Measurements from ENCODE around the gene SPTBN5.

Gene SPTBN5

DNA sequence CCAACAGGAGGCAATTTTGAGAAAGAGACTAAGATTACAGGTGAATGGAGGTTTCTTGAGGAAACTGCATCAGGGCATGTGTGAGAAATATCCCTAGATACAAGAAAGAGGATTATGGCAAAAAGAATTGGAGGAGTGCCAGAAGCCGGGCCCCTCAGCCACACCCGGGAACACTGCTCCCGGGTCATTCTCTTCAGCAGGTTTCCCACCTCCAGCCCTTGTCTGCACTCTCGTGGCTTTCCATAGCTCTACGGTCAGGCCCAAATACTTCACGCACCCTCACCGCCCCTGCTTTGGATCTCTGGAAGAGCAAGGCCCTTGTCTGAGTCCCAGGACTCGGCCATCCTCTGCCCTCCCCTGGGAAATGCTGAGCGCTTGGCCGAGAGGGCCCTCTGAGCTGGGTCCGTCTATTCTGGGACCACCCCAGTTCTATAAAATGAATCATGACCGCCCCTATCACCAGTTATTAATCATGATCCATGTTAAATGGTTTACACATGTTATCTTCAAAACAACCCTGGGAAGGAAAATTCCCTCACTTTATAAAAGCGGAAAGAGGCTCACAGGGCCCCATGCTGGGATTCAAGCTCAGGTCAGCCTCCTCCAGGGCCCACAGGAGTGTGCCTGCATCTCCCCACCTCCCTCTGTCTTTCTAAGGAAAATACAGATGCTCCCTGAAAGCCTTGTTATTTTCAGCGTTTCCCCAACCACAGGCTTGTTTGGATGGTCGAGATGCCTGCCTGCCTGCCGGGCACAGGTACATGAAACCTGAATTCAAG, 38.8 kb upstream of the SPTBN5 start:
- H3K9me3 ChIP-seq (ENCODE audit: control insufficient read depth, insufficient read depth, low read length) = no peaks in the 10 kb centered on the region
- H3K4me3 ChIP-seq (ENCODE audit: low read length) = no peak overlapping the region
- no peaks in the 10 kb centered on the region for H3K9me2 ChIP-seq (replicated peaks; ENCODE audit: control insufficient read depth, low read length)
- no peak overlapping the region for H3K4me2 ChIP-seq (ENCODE audit: low read length)
- peaks cover 11% of the 10 kb centered on the region; the same call in 1 of the 2 replicates for H3F3A ChIP-seq (ENCODE audit: control insufficient read depth, insufficient read depth)
- H3K79me2 ChIP-seq (ENCODE audit: control insufficient read depth, low read length) = no peaks in the 10 kb centered on the region
- H3K27me3 ChIP-seq (ENCODE audit: control insufficient read depth, low read length) = no peaks in the 10 kb centered on the region
- H3K36me3 ChIP-seq (ENCODE audit: control insufficient read depth, low read length) = no peaks in the 10 kb centered on the region
- peaks cover 51% of the 10 kb centered on the region for H3K4me1 ChIP-seq (ENCODE audit: control insufficient read depth, low read length)
- H4K20me1 ChIP-seq (ENCODE audit: control insufficient read depth, insufficient read depth, low read depth, low read length) = no peaks in the 10 kb centered on the region
- TF ChIP-seq, protein P1, sequence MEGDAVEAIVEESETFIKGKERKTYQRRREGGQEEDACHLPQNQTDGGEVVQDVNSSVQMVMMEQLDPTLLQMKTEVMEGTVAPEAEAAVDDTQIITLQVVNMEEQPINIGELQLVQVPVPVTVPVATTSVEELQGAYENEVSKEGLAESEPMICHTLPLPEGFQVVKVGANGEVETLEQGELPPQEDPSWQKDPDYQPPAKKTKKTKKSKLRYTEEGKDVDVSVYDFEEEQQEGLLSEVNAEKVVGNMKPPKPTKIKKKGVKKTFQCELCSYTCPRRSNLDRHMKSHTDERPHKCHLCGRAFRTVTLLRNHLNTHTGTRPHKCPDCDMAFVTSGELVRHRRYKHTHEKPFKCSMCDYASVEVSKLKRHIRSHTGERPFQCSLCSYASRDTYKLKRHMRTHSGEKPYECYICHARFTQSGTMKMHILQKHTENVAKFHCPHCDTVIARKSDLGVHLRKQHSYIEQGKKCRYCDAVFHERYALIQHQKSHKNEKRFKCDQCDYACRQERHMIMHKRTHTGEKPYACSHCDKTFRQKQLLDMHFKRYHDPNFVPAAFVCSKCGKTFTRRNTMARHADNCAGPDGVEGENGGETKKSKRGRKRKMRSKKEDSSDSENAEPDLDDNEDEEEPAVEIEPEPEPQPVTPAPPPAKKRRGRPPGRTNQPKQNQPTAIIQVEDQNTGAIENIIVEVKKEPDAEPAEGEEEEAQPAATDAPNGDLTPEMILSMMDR (IDR thresholded peaks at IDR 0.05; ENCODE audit: low read depth, low read length, poor library complexity, severe bottlenecking) = no peak
- TF ChIP-seq EZH2phosphoT487 (IDR thresholded peaks at IDR 0.05; ENCODE audit: borderline replicate concordance, low read length) = no peak
- no peak overlapping the region for H3K27ac ChIP-seq (ENCODE audit: low read depth, low read length)

DNA sequence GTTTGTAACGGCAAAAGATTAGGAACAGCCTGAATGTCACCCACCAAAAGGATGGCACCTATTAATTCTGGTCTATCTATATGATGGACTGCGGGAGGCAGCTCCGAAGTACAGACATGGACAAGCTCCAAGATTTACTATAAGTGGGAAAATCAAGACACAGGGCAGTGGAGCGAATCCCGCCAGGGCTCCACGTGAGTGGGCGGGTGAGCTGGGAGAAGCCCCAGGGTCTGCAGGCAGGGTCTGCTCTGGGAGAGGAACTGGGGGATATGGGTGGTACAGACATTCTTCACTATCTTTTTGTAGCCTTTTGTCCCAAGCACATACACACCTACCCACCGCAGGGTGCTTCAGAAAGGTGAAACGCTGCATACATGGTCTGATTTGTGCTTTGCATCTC, 38.2 kb upstream of the SPTBN5 start:
- Histone ChIP-seq H3K4me1 (ENCODE audit: control insufficient read depth, low read length) (peaks cover 51% of the 10 kb centered on the region), H3K9me3 (ENCODE audit: control insufficient read depth, insufficient read depth, low read length) (no peaks in the 10 kb centered on the region), H3K27ac (ENCODE audit: low read depth, low read length) (no peak overlapping the region), H3F3A (ENCODE audit: control insufficient read depth, insufficient read depth) (peaks cover 17% of the 10 kb centered on the region; the same call in 1 of the 2 replicates), H3K4me2 (ENCODE audit: low read length) (no peak overlapping the region), H4K20me1 (ENCODE audit: control insufficient read depth, insufficient read depth, low read depth, low read length) (no peaks in the 10 kb centered on the region), H3K9me2 (replicated peaks; ENCODE audit: control insufficient read depth, low read length) (no peaks in the 10 kb centered on the region), H3K4me3 (ENCODE audit: low read length) (no peak overlapping the region), H3K36me3 (ENCODE audit: control insufficient read depth, low read length) (no peaks in the 10 kb centered on the region), H3K79me2 (ENCODE audit: control insufficient read depth, low read length) (no peaks in the 10 kb centered on the region), H3K27me3 (ENCODE audit: control insufficient read depth, low read length) (no peaks in the 10 kb centered on the region)
- TF ChIP-seq EZH2phosphoT487 (IDR thresholded peaks at IDR 0.05; ENCODE audit: borderline replicate concordance, low read length) = no peak
- TF ChIP-seq, protein P1 (IDR thresholded peaks at IDR 0.05; ENCODE audit: low read depth, low read length, poor library complexity, severe bottlenecking) = no peak

DNA sequence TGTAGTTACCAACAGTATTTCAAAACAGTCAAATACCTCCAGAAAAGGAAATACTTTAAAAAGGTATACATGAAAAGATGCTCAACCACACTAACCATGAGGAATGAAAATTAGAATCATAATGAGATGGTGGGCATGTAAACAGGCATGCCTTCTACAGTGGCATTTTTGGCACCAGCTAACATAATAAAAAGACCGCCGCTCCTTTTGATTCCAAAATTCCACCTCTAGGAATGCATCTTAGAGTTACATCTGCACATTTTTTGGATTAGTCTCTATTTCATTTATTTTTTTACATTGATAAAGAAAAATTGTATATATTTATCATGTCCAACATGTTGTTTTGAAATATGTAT, 37.0 kb upstream of the SPTBN5 start:
- Histone ChIP-seq H3K9me3 (ENCODE audit: control insufficient read depth, insufficient read depth, low read length) (no peaks in the 10 kb centered on the region), H3F3A (ENCODE audit: control insufficient read depth, insufficient read depth) (peaks cover 16% of the 10 kb centered on the region; the same call in 1 of the 2 replicates), H4K20me1 (ENCODE audit: control insufficient read depth, insufficient read depth, low read depth, low read length) (no peaks in the 10 kb centered on the region), H3K27me3 (ENCODE audit: control insufficient read depth, low read length) (no peaks in the 10 kb centered on the region), H3K4me2 (ENCODE audit: low read length) (no peak overlapping the region), H3K27ac (ENCODE audit: low read depth, low read length) (no peak overlapping the region), H3K79me2 (ENCODE audit: control insufficient read depth, low read length) (no peaks in the 10 kb centered on the region), H3K4me1 (ENCODE audit: control insufficient read depth, low read length) (peaks cover 53% of the 10 kb centered on the region), H3K4me3 (ENCODE audit: low read length) (no peak overlapping the region), H3K36me3 (ENCODE audit: control insufficient read depth, low read length) (no peaks in the 10 kb centered on the region), H3K9me2 (replicated peaks; ENCODE audit: control insufficient read depth, low read length) (no peaks in the 10 kb centered on the region)
- TF ChIP-seq, protein P1 (IDR thresholded peaks at IDR 0.05; ENCODE audit: low read depth, low read length, poor library complexity, severe bottlenecking) = no peak

All from DOHH2 (cell line).